ENCODE measurements around the gene WWC1.

The WWC1 gene

DNA sequence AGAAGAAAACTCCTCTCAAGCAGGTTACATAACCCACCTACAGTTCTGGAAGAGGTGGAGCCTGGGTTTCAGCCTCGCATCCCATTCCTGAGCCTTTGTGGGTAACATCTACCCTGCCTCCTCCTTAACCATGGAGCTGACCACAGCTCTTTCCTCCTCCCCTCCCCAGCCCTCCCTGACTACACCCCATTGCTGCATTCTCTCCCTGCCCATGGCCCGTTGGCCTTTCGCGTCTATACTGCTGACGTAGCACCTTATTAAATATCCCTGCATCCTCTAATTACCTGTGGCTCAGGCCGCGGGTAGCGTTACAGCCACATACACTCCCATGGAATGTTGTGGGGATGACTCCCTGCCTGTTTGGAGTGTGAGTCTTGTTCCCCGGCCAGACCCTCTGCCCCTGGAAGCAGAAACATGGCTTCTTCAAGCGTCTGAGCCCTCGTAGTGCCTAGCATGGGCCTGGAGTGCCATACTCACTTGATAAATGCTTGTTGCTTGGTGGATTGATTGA is 72.8 kb downstream of the WWC1 start:
- DNase-seq (ENCODE audit: low read depth in 2 of 2) = peak; percentile 55

DNA sequence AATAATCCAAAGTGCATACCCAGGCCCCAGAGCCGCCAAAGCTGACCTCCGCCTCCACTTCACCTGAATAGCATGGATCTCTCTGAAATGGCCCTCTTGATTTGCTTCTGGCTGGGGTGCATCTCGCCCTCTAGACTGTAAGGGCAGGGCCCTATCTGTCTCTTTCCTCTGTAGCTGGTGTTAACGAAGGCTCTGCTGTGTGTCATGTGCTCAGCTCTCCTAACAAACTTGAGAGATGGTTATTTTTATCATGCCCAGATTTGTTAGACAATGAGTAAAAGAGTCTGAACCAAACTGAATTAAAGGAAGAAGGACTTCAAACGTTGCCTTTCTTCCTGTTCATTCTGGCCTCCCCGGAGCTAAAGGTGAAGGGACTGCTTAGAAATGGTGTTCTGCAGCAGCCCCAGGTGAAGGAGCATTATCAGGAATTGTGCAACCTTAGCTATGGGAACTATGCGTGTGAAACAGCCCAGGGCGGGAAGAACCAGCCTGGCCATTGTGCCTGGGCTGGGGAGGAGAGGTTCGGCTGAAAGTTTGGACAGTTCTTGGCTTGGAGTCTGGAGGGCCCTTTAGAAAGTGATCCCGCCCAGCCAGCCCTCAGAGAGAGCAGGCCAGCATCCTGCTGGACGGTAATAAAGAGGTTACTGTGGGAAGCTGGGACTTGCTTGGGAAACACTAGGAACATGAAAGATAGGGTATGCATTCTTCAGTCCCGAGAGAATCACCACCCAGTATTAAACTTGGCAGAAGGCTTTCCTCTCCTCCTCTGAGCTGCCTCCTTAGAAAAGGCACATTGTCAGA is 73.5 kb downstream of the WWC1 start:
- no peak for DNase-seq (ENCODE audit: low read depth in 2 of 2)

DNA sequence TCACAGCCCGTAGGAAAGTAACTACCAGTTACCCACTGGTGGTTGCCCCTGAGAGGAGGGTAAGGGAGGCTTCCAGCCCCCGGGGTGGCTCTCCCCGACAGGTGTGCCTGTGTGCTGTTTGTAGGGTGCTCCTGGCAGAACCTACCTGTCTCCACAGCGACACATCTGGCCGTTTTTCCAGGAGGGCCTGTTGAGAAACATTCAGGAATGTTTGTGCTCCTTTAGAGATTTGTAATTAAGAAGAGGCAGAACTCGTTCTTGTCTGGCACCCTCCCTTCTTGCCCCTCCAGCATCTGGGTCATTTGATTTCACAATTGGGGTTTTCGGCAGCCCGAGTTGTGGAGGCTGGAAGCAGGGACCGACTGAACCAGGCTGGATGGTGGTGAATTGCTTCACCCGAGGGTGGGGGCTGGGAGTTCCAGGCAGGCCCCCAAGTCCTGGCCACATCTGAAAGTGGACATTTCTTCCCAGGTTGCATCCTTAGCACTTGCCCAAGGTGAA is 74.2 kb downstream of the WWC1 start:
- peak; percentile 57 to 66 for DNase-seq (ENCODE audit: low read depth in 2 of 2)

DNA sequence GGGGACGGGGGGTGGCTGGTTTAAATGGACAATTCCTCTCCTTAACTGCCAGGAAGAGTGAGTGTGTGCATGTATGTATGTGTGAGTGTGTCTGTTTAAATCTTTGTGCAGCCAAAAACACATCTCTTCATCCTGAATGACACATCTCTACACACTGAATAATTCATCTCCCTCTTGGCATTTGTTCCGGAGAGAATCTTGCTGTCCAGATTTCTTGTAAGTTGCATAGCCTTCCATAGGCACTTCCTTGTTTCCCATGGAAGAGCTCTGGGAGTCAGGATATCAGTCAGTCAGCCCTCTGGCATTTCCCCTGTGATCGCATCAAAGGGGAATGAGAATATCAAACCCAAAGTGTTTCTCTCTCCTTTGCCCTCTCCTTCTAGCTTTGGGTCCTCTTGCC is 74.7 kb downstream of the WWC1 start:
- DNase-seq (ENCODE audit: low read depth in 2 of 2) = peak; percentile 91

DNA sequence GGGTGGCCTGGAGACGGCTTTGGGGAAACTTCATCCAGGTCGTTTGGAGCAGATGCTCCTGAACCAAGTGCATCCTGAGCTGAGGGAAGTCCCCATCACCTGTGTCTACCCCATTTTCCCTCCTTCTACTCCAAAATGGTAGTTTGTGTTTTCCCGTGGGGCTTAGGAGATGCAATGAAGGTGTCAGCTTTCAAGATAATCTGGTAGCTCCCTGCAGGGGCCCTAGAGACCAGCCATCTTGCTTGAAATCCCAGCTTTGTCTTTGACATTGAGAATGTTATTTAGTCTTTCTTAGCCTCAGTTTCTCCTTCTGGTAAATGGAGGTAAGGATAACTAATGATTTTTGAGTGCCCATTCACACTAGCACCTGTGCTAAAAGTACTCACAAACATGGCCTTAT is 77.4 kb downstream of the WWC1 start:
- no peak for DNase-seq (ENCODE audit: low read depth in 2 of 2)

DNA sequence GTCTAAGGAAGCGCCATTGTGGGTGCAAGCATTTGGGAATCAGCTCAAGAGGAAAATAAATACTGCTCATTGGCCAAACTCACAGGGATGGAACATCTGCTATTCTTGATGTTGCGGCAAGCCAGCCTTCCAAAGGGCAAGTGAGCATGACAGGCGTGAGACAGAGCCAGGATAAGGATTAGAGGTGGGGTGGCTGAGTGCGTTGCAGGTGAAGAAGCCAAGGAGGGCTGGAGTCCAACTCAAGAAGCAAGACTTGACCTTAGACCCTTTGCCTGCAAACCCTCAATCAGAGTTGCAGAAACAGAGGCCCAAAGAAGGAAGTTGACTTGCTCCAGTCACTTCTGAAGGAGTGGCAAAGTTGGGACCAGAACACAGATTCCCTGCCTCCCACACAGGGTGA is 79.4 kb downstream of the WWC1 start:
- DNase-seq (ENCODE audit: low read depth in 2 of 2) = no peak

DNA sequence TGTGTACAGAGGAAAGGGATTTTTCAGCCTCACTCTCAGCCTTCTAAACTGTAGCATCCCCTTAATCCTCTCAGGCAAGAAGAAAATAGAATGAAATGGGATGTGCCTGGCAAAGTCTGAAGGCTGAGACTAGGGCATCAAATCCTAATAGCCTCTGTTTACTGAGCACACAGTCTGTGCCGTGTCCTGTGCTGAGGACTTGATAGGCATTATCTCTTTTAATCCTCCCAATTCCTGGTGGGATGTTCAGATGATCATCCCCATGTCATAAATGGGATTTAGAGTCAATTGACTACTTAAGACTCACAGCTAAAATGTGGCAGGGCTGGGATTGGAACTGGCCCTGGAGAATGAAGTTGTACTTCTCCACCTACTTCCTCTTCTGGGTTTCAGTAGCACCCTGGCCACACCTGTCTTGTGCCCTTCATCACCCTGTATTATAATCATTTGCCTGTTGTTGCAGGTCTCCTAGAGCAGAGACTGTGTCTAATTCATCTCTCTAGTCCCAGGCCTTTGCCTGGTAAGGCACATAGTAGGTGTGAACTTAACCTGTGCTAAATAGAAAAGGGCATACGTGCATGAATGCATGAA is 81.0 kb downstream of the WWC1 start:
- no peak for DNase-seq (ENCODE audit: low read depth in 2 of 2)

DNA sequence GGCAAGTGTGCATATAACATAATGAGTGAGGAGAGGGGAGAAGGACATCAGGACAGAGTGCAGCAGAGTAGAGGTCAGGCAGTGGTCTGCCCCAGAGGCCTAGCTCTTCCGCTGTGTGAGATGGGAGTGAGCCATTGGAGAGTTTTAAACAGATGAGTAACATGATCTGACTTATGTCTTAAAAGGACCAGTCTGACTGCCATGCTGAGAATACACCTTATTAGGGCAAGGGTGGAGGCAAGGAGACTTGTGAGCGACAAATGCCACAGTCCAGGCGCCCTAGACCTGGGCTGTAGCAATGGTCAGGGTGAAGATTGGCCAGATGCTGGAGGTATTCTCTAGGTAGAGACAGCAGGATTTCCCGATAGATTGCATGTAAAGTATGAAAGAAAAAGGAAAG is 83.1 kb downstream of the WWC1 start:
- no peak for DNase-seq (ENCODE audit: low read depth in 2 of 2)

DNA sequence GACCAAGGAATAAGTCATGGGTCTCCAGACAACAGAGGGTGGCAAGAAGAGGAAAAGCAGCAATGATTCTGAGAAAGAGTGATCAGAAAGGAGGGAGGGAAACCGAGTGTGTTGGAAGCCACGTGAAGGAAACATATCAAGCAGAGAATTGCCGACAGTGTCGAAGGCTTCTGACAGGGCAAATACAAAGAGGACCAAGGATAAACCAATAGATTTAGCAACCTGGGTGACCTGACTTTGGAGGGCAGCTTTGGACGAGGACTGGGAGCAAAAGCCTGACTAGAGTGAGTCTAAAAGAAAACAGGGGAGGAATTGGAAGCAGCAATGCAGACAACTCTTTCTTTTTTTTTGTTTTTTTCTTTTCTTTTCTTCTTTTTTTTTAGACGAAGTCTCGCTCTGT is 83.8 kb downstream of the WWC1 start:
- DNase-seq (ENCODE audit: low read depth in 2 of 2) = no peak

DNA sequence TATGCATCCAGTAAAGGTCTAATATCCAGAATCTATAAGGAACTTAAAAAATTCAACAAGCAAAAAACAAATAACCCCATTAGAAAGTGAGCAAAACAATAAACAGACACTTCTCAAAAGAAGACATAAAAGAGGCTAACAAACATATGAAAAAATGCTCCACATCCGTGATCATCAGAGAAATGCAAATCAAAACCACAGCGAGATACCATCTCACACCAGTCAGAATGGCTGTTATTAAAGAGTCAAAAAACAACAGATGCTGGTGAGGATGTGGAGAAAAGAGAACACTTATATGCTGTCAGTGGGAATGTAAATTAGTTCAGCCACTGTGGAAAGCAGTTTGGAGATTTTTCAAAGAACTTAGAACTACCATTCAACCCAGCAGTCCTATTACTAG is 86.1 kb downstream of the WWC1 start:
- DNase-seq (ENCODE audit: low read depth in 2 of 2) = no peak

DNA sequence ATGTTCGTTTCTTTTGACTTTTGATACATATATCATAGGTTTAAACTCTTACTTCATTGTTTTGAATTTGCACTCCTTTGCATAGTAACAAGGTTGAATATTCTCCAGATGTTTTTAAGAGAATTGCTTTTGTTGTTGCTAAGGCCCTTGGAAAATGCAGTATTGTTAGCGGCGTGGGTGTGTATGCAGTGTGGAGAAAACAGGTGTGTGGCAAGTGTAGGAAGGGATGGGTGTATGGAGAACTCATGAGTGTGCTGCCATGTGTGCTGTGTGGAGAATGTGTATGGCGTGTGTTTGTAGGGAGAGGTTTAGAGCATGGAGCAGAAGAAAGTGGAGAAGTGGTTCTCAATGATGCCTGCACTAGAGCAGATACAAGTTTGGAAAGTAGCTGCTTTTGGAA is 87.3 kb downstream of the WWC1 start:
- no peak for DNase-seq (ENCODE audit: low read depth in 2 of 2)

DNA sequence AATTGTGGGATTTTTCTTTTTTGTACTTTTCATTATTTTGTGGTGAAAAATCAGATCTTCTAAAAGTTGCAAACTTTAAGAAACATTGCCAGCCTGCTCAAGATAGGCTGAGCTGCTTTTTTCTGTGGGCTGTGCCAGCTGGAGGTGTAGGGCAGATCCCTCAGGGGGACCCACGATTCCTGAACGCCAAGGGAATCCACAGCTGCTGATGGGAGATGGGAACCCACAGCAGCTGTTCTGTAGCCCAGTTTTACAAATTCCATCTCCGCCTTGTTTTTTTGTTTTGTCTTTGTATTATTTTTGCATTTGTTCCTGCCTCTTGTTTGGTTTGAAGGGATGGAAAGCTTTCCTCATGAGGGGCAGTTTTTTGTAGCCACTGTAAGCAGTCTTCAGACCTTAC is 91.0 kb downstream of the WWC1 start:
- DNase-seq (ENCODE audit: low read depth in 2 of 2) = no peak

DNA sequence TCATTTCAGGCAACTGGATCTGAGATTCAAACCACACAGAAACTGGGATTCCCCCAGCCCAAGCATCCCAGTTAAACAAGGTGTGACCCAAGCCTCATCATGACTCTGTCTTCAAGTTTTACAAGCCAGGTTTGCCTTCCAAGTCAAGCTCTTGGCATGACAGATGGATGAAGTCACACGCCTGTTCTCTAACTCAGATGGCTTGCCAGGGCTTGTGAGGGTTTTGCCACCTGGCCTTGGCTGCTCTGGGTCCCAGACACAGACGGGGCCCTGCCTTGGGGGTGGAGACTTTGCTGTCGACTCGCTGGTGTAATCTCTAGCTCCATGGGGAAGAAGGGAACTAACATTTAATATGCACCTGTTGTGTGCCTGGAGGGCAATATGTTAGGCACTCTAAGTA is 99.0 kb downstream of the WWC1 start:
- no peak for DNase-seq (ENCODE audit: low read depth in 2 of 2)

DNA sequence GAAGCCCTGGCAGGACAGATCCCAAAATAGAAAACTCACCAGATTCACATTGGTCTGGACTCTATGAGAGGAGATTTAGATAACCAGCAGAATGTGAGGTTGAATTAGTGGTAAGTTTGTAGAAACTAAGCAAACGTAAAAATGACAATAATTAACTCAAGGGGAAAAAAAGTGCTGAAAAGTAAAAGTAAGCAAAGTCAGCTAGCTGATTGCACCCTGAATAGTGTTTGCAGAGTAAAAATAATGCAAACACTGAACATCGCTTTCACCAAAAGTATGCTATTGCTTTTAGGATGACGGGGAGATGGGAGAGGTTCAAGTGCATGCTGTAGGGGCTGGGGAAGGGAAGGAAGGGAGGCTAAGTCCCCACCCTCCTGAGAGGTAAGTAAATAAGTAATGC is 102.3 kb downstream of the WWC1 start:
- DNase-seq (ENCODE audit: low read depth in 2 of 2) = no peak

DNA sequence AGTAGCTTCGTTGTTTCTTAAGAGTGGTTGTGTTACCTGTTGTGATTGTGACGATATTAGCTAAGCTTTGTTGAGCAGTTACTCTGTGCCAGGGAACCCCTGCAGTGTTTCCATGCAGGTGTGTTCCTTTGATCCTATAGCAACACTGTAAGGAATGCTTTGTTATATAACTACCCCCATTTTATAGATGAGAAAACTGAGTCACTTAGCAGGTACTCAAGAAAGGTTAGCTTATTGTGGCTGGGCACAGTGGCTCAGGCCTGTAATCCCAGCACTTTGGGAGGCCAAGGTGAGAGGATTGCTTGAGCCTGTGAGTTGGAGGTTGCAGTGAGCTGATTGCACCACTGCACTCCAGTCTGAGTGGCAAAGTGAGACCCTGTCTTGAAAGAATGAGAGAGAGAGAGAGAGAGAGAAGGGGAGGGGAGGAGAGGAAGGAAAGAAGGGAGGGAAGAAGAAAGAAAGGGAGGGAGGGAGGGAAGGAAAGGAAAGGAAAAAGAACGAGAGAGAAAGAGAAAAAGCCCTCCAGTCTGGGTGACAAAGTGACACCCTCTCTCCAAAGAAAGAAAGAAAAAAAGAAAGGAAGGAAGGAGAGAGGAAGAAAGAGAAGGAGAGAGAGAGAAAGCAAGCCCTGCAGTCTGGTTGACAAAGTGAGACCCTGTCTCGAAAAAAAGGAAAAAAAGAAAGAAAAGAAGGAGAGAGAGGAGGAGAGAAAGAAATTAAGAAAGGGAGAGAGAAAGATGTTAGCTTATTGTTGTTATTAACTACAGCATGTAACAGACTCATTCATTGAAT is 109.2 kb downstream of the WWC1 start:
- no peak for DNase-seq (ENCODE audit: low read depth in 2 of 2)

DNA sequence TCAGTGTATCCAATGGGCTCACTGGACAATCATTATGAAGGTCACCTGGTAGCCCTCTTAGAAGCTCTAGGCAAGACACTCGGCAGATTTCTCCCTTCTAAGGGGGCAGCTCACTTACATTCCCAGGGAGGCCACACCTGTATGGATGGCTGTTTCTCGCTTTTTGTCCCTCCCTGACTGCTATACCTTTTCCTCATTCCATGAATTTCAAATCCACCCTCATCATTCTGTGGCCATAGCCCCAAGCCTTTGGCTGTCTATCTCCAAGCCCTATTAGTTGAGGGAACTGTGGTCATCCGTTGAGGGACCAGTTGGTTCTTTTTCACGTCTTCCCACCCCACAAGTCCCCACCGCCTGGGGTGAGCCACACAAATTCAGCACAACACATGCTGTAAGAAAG is 109.8 kb downstream of the WWC1 start:
- DNase-seq (ENCODE audit: low read depth in 2 of 2) = no peak

DNA sequence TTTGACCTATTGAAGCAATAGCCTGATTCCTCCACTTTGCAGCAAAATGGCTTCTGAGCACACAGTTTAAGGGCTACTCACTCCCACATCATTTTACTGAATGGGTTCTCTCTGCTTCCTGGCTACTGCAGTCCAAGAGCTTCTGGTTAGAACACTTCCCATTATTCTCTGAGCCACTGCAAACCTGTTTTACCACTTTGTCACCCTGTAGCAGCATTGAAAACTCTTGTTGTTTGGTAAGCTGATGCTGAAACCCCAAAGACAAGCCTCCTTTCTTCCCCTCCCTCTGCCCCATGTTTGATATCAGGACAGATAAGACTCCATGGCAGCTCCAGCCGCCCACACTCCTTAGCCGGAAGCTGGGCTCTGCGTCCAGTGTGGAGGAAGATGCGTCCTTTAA is 110.4 kb downstream of the WWC1 start:
- DNase-seq (ENCODE audit: low read depth in 2 of 2) = no peak

DNA sequence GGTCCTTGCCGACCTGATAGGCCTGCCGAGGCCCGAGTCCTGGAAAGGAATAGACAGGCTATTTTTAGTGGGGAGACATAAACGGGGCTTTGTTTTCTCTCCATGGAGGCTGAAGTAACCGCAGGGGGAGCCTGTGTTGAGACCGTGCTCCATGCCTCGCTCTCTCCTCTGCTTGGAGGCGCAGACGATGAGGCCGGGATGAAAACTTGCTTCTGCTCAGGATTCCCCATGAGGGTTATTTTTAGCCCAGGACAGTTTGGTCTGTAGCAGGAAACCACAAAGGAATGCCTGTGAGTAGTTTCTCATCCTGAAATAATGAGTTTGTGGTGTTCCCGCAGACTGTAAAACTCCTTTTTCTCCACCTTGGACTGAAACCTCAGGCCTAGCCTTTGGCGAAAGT is 112.9 kb downstream of the WWC1 start:
- DNase-seq (ENCODE audit: low read depth in 2 of 2) = peak; percentile 88 to 89

DNA sequence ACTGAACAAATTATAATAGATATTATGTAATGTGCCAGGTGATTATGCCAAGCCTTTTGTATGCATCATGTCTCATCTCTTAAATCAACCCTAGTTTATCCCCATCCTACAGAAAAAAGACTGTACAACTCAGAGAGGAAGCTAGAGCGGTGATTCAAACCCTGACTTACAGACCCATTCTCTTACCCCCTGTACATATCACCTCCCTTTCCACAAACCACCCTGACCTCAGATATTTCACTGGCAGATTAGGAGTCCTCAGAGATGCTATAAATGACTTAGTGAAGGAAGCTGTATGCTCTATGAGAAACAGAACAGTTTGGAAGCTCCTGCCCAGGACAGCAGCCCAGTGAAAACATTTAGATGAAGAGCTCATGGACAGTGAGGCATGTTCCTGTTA is 115.8 kb downstream of the WWC1 start:
- DNase-seq (ENCODE audit: low read depth in 2 of 2) = no peak

DNA sequence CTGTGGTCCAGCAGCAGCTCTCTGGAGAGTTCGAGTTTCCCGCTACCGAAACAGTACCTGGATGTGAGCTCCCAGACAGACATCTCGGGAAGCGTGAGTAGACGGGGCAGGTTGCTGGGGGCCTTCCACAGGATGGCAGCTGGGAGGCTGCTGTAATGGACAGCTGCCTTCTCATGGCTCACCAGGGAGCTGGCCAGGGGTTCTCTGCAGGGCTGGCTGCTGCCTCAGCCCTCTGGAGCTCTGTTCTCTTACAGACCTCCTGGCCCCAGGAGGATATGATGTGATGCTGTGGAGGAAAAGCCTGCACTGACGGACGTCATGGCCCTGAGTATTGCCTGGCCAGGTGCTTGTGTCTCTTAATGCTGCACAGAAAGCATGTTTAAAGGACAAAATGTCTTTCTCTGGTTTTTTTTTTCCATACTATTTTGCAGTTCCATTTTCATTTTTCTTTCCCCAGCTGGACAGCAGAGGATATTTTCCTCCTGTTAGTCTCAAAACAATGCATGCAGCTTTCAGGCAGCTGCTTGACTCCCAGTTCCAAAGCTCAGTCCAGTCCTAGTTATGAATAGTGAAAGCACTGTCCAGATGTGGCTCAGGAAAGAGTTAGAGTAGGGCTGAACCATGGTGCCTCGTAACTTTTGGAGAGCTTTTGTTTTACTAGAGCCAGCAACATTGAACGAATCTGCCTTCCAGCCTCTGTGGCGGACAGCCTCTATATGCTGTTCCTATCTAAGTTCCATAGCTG is 117.3 kb downstream of the WWC1 start:
- no peak for DNase-seq (ENCODE audit: low read depth in 2 of 2)

DNA sequence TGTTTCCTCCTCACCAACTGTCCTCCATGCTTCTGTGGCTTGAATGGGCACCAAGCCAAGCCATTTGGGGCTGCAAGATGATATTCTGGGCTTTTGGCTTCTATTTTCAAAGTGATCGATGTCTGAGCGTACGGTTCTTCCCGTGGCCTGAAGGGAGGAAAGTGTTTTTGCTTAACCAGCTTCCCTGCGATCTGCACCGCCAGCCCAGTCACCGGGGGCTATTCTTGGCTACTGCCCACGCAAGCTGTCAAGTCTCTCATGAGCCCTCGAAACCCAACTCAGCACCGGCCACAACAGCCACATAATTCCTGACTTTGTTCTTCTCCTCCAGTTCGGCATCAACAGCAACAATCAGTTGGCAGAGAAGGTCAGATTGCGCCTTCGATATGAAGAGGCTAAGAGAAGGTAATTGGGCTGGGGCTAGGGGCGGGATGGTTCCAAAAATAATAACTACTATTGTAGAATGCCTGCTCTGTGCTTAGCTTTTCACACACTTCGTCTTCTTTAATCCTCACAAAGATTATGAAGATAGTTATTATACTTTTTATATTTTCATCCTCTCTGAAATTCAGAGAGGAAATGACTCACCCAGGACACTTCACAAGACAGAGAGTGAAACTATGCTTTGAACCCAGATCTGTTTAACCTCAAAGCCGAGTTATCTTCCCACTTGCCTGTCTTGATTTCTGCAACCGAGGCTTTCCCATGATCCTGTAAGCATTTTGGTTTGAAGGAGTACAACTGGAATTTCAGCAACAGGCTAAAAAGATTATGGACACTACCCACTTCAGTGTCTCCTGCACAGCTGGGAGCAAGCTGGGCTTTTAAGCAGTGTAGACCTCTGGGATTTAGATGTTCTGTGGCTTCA is 118.4 kb downstream of the WWC1 start:
- peak; percentile 56 to 59 for DNase-seq (ENCODE audit: low read depth in 2 of 2)

All from fibroblast of skin of left quadriceps (primary cell).